ENCODE data around the gene CD40. TPM values are rescaled to one million over a fixed set of nuclear protein-coding genes. Genes with fewer than 3 reads are reported as not detected.

The CD40 gene
- total RNA-seq: 3.1 TPM

GRCh38 chr20:46117704-46118467 is at the start of gene CD40:
TSS of gene CD40 (plus strand) at chr20:46118314. CDS start at chr20:46118344, 30 bp downstream.

GRCh38 chr20:46089417-46090388 is 28.4 kb upstream of the CD40 start, which contains the start of gene NCOA5:
TSS of gene NCOA5 (minus strand) at chr20:46089962. CDS start at chr20:46079424, 10,538 bp downstream.

Other genes starting within 250 kb of the CD40 start
- 9.4 TPM for gene ZSWIM1, start 237.1 kb upstream of the CD40 start, total RNA-seq
- 7.6 TPM for gene SPATA25, start 230.7 kb upstream of the CD40 start, total RNA-seq
- 12.8 TPM for gene NEURL2, start 227.1 kb upstream of the CD40 start, total RNA-seq
- 50.5 TPM for gene CTSA, start 227.0 kb upstream of the CD40 start, total RNA-seq
- gene PLTP, start 206.2 kb upstream of the CD40 start, total RNA-seq: 58.0 TPM
- 41.5 TPM for gene PCIF1, start 183.6 kb upstream of the CD40 start, total RNA-seq
- gene ZNF335, start 146.1 kb upstream of the CD40 start, total RNA-seq: 21.8 TPM
- 2.5 TPM for gene MMP9, start 109.4 kb upstream of the CD40 start, total RNA-seq
- 31.2 TPM for gene SLC12A5, start 89.1 kb upstream of the CD40 start, total RNA-seq
- 51.7 TPM for gene NCOA5, start 28.4 kb upstream of the CD40 start, total RNA-seq
- gene CDH22, start 190.2 kb downstream of the CD40 start, total RNA-seq: 0.93 TPM

Measured in camera-type eye (tissue), 1 donor.